Effector memory CD8-positive, alpha-beta T cell (primary cell): ENCODE results near the gene SEMA5B.

Source experiments
- ATAC-seq: fragments of 150-1000 bp; cut with Tn5 transposase; replicated peaks from 2 replicates; pipeline ENCODE4 v1.10.0; 2021; ENCODE audit warnings: mild to moderate bottlenecking, moderate library complexity
- DNase-seq, 3 experiments: peaks; one replicate each; pipeline ENCODE4 v3.0.0; 2021
- H3K27ac Mint-ChIP-seq, 2 donors: one replicate each; pipeline ENCODE4 v1.8.0; 2022; ENCODE audit warnings: mild to moderate bottlenecking in 2 of 2, mixed read lengths in 2 of 2, moderate library complexity in 2 of 2
- H3K27me3 Mint-ChIP-seq, 2 donors: one replicate each; pipeline ENCODE4 v1.8.0; 2022; ENCODE audit warnings: mixed read lengths in 2 of 2
- H3K36me3 Mint-ChIP-seq: one replicate; pipeline ENCODE4 v1.8.0; 2022; ENCODE audit warnings: mild to moderate bottlenecking, moderate library complexity, mixed read lengths; ENCODE audit not compliant: insufficient read depth
- H3K4me1 Mint-ChIP-seq, 2 donors: one replicate each; pipeline ENCODE4 v1.8.0; 2022; ENCODE audit warnings: low read depth in 2 of 2, mixed read lengths in 2 of 2
- H3K4me3 Mint-ChIP-seq, 2 donors: one replicate each; pipeline ENCODE4 v1.8.0; 2022; ENCODE audit warnings: mild to moderate bottlenecking in 2 of 2, mixed read lengths in 2 of 2, moderate library complexity in 2 of 2
- H3K9me3 Mint-ChIP-seq, 2 donors: one replicate each; pipeline ENCODE4 v1.8.0; 2022; ENCODE audit warnings: mixed read lengths in 2 of 2

The SEMA5B gene

DNA sequence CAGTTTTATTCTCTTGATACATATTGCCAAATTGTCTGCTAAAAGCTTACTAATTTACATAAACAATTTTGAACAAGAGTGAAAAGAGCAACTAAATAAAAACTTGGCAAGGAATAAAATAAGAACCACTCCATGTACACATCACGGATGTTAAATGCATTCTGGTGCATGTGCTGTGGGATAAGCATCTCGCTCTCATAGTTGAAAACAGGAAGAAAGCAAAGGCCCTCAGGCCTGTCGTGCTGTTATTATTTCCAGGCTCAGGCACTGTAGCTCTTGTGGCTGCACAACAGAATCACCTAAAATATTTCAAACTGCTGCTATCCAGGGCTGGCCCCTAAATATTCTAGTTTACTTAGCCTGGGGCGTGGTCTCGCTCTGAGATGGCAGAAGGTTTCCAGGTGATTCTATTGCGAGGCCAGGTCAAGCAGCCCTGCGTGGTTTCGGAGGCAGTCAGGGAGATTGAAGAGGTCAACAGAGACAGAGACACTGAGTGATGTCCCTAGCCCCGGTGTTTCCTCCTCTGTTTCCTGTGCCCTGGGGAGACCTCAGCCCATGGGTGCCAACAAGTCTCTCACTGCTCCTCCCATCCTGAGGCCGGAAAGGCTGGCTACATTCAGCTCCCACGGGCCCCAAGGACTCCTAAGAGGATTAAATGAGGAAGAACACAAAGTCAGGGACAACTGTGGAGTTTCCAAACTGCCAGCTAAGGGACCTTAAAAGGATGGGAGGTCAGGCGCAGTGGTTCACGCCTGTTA lies 21.1 kb upstream of the SEMA5B start:
- H3K27ac Mint-ChIP-seq = no peak overlapping the region
- H3K4me3 Mint-ChIP-seq = no peak overlapping the region
- H3K27me3 Mint-ChIP-seq = peaks cover 21 to 48% of the 10 kb centered on the region in 2 donors
- ATAC-seq = no peak
- no peak for DNase-seq
- no peaks in the 10 kb centered on the region for H3K9me3 Mint-ChIP-seq
- H3K36me3 Mint-ChIP-seq = no peaks in the 10 kb centered on the region
- no peaks in the 10 kb centered on the region for H3K4me1 Mint-ChIP-seq

DNA sequence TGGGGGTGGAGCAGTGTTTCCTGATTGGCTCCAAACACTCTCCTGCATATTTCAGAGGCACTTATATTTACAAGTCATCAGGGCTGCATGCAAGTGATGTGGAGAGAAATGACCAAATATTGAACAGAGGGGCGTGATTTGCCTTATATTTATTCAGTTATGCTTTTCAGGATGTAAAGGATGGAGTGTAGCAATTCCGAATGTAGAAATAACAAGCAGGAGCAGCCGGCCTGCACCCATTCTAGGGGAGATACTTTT lies 19.4 kb upstream of the SEMA5B start:
- ATAC-seq = no peak

DNA sequence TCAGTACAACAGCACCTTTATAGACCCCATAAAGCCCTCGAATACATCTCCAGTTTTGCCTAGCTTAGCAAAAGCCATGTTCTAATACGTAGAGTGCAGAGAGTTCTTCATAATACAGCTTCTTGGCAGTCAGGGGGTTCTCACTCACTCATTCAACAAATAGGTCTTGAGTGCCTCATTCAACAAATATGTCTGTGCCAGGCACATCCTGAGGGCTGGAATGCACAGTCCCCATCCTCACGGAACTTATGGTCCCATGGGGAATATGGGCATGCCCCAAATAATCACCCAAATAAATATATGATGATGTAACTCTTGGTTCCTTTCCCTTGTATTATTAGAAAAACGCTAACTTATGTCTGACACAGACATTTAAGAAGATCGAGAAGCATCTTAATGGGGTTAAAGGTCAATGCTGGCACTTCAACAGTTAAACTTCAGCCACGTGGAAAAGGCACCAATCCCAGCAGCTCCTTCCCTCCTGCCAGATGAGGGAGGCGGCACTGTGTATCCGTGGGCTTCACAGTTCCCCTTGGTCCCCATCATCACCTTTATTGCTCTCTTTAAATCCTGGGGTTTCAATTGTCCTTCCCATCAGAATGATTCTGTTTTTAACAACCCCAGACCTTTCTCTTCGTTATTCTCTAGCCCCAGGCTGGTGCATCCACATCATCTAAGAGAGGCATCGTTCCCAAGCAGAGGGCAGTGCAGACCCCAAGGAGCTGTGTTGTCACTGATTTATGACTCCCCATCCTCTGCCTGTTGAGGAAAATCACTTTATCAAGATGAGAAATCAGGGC lies 18.9 kb upstream of the SEMA5B start:
- Mint-ChIP-seq H3K9me3 (no peaks in the 10 kb centered on the region), H3K27ac (no peak overlapping the region), H3K27me3 (peaks cover 20 to 39% of the 10 kb centered on the region in 2 donors), H3K4me1 (no peaks in the 10 kb centered on the region), H3K4me3 (no peak overlapping the region), H3K36me3 (no peaks in the 10 kb centered on the region)
- DNase-seq (no peak), ATAC-seq (no peak)

More for the DNA sequence above, 19.4 kb upstream of the SEMA5B start:
- Mint-ChIP-seq H3K27me3 (peaks cover 20 to 39% of the 10 kb centered on the region in 2 donors), H3K36me3 (no peaks in the 10 kb centered on the region), H3K9me3 (no peaks in the 10 kb centered on the region), H3K27ac (no peak overlapping the region), H3K4me3 (no peak overlapping the region), H3K4me1 (no peaks in the 10 kb centered on the region)
- DNase-seq = no peak

DNA sequence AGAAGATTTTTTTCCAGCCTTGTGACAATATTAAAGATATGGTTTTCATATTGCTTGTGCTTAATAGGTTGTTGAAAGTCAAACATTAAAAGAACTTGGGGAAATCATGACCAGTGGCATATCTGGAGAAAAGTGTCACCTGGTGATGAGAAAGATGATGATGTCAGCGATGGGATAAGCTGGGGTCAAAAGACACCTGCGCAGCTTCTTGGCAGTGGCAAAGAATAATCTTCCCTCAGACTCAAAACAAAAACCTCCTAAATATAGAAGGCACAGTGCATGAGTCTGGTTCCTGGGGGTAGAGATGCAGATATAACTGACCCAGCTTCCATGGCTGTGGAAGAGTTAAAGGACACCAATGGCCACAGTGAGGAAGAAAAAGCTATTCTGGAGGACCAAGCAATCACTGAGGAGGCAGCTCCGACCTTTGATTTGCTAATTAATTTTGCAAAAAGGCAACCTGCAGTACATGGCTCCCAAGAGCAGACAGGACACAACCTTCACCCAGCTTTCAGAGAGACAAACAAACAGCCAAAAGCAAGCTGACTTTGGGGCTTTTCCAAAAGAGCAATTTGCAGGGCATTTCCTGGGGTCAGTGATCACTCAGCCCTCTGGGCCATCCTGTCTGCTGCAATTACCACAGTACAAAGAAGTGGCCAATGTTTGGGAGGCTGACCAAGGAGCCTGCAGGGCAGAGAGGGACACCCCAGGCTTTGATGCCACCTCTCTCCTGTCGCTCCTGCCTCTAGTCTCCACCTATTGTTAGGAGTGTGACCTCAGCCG lies 17.6 kb upstream of the SEMA5B start:
- ATAC-seq (no peak), DNase-seq (no peak)
- Mint-ChIP-seq H3K4me1 (no peaks in the 10 kb centered on the region), H3K27me3 (peaks cover 27 to 39% of the 10 kb centered on the region in 2 donors), H3K9me3 (no peaks in the 10 kb centered on the region), H3K36me3 (no peaks in the 10 kb centered on the region), H3K4me3 (no peak overlapping the region), H3K27ac (no peak overlapping the region)

DNA sequence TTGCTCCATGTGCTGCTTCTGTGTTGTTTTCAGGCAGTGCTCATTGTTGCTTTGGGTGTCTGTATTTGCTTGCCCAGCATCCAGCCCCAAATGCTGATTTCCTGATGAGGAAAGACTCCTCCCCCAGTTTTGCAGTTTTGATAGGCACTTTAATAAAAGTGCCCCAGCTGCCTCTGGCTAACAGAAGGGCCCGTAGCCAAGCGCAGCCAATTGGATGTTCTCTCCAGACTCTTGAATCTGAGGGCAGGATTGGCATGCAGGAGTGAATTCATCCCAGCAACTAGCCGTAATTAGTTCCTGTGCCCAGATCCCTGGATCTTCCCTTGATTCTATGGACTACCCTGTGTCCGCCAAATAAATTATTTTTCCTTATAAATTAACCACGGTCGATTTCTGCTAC lies 14.8 kb upstream of the SEMA5B start:
- Mint-ChIP-seq H3K9me3 (no peaks in the 10 kb centered on the region), H3K27ac (no peak overlapping the region), H3K4me1 (no peaks in the 10 kb centered on the region), H3K36me3 (no peaks in the 10 kb centered on the region), H3K4me3 (no peak overlapping the region), H3K27me3 (peaks cover 49 to 54% of the 10 kb centered on the region in 2 donors)
- DNase-seq (no peak), ATAC-seq (no peak)

DNA sequence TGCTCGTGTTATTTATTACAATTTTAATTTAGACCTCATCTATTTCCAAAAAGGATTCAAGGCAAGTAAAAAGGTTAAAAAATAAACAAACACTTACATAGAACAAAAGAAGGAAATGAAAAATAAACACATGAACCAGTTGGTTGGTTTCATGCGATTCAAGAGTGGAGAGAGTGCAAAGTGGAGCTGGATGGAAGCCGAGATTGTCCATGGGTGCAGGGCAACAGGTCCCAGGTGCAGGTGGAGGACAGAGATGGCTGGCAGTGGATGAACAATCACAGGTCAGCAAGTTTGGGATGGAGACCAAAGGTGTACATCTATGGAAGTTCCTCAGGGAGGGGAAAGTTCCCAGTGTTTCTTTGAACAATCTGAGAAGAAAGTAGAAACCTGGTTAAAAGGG lies 11.6 kb upstream of the SEMA5B start:
- ATAC-seq (no peak), DNase-seq (no peak)
- H3K4me3 Mint-ChIP-seq = no peak overlapping the region
- no peak overlapping the region for H3K27ac Mint-ChIP-seq
- H3K9me3 Mint-ChIP-seq = no peaks in the 10 kb centered on the region
- H3K27me3 Mint-ChIP-seq = peaks cover 43 to 64% of the 10 kb centered on the region in 2 donors
- H3K36me3 Mint-ChIP-seq = no peaks in the 10 kb centered on the region
- no peaks in the 10 kb centered on the region for H3K4me1 Mint-ChIP-seq

DNA sequence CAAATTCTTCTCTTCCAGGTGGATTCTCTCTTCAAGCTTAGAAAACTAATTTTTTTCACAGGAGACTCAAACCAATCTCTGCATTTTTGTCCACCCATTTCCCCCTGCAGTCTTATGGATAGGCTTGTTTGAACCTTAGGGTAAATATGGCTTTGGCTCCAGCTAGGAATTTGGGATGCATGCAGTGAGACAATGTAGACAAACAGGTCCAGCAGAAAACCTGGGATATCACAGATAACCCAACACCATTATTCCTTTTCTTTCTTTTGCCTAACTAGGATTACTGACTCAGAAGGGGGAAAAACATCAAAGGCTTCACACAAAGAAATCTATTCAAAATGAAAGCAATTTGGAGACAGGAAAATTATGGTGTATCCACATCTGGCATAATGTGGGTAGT lies 11.2 kb upstream of the SEMA5B start:
- H3K4me1 Mint-ChIP-seq = no peaks in the 10 kb centered on the region
- no peaks in the 10 kb centered on the region for H3K9me3 Mint-ChIP-seq
- H3K27ac Mint-ChIP-seq = no peak overlapping the region
- H3K4me3 Mint-ChIP-seq = no peak overlapping the region
- DNase-seq (no peak), ATAC-seq (no peak)
- H3K27me3 Mint-ChIP-seq = peaks cover 48 to 67% of the 10 kb centered on the region in 2 donors
- H3K36me3 Mint-ChIP-seq = no peaks in the 10 kb centered on the region

DNA sequence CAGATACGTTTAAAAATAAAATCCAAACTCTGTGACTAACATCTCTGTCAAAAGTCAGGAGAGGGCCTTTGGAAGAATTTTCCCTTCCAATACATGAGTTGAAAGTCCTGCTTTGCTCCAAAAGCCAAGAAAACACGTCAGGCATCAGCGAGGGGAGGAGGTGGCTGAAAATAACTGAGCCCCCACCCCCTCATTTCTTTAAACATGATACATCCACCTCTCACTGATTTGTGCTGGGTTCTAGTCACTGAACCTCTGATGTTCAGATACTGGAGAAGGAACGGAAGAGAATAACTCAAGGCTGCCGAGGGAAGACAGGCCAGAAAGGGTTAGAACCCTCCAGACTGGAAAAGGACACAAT lies 9.4 kb upstream of the SEMA5B start:
- Mint-ChIP-seq H3K9me3 (no peaks in the 10 kb centered on the region), H3K36me3 (no peaks in the 10 kb centered on the region), H3K4me3 (no peak overlapping the region), H3K27me3 (peaks cover 49 to 59% of the 10 kb centered on the region in 2 donors), H3K27ac (no peak overlapping the region), H3K4me1 (no peaks in the 10 kb centered on the region)
- ATAC-seq = no peak
- no peak for DNase-seq

DNA sequence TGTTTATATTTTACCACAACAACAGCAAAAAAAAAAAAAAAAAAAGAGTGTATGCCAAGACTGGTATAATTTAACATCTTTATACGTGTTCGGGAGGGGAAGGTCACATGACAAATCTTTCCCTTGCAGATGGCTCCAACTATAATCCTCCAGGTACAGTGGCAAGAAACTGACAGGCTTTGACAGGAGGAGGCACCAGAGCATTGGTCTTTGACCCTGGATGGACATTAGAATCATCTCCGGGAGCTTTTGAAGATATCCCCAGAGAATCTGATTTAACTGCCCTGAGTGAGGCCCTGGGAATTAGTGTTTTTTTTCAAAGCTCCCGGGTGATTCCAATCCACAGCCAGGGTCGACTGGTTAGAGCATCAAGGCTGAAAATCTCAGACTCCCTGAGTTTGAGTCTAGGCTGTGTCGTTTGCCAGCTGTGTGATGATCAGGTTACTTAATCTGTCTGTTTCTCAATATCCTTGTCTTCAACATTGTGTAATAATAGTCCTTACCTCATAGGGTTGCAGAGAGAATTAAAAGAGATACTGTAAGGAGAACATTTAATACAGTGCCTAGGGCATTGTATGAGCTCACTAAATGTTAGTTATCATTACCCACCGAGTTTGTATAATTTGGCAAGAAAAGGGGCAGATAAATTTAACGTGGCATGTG lies 8.9 kb upstream of the SEMA5B start:
- Mint-ChIP-seq H3K4me3 (no peak overlapping the region), H3K9me3 (no peaks in the 10 kb centered on the region), H3K36me3 (no peaks in the 10 kb centered on the region), H3K4me1 (no peaks in the 10 kb centered on the region), H3K27me3 (peaks cover 49 to 59% of the 10 kb centered on the region in 2 donors), H3K27ac (no peak overlapping the region)
- DNase-seq = no peak
- ATAC-seq = no peak

DNA sequence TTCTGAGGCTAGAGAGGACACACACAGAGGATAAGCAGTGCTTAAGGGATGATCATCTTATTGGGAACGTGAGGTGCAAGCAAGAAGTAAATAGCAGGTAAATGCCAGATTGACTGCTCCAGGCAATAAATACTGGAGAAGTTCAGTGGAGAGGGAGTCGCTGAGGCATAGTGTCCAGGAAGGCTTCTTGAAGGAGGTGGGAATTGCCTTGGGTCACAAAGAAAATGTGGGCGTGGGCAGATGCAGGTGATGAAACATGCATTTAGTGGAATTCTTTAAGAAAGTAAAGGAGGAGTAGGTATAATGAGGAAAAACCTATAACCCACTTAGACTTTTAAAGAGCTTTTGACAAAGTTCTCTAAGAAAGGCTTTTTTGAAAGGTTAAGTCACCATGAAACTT lies 7.4 kb upstream of the SEMA5B start:
- H3K27ac Mint-ChIP-seq = no peak overlapping the region
- no peaks in the 10 kb centered on the region for H3K36me3 Mint-ChIP-seq

DNA sequence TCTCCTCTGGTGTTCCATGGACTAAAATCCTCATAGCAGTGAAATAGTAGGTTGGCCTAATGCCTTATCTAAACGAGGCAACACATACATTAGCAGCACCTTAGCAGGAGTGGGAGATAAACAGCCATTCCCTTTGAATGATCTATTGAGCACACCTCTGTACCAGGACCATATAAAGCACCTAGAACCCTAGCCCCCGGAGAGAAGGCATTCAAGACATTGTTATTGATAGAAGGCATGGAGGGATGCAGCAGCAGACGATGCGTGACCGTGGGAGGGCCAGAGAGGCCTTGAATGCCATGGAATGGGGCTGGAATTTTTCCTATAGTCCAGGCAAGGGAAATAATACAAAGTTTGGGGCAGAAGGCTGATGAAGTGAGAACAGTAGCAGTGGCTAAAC lies 6.6 kb upstream of the SEMA5B start:
- Mint-ChIP-seq H3K4me3 (no peak overlapping the region), H3K36me3 (no peaks in the 10 kb centered on the region), H3K9me3 (no peaks in the 10 kb centered on the region), H3K4me1 (no peaks in the 10 kb centered on the region), H3K27me3 (peaks cover 42 to 46% of the 10 kb centered on the region in 2 donors), H3K27ac (no peak overlapping the region)
- no peak for ATAC-seq
- no peak for DNase-seq

More for the DNA sequence above, 7.4 kb upstream of the SEMA5B start:
- no peak for DNase-seq
- Mint-ChIP-seq H3K4me1 (no peaks in the 10 kb centered on the region), H3K27me3 (peaks cover 49 to 52% of the 10 kb centered on the region in 2 donors), H3K9me3 (no peaks in the 10 kb centered on the region), H3K4me3 (no peak overlapping the region)
- ATAC-seq = no peak

DNA sequence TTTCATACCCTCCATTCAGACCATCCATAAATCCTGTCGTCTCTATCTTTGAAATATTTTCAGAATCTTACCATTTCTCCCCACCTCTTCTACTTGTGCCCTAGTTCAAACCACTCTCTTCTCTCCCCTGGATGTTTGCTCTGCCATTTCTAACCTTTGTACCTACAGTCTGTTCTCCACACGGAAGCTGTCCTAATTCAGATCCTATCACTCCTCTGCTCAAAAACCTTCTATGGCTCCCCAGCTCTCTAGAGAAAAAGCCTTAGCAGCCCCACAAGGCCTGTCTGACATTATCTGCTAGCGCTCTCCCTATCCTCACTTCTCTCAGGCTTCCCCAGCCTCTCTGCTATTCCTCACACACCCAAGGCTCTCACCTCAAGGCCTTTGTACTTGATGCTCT lies 4.5 kb upstream of the SEMA5B start:
- Mint-ChIP-seq H3K9me3 (no peaks in the 10 kb centered on the region), H3K4me3 (no peak overlapping the region), H3K27ac (no peak overlapping the region), H3K36me3 (no peaks in the 10 kb centered on the region), H3K27me3 (peaks cover 22 to 27% of the 10 kb centered on the region in 2 donors), H3K4me1 (peaks cover 5 to 7% of the 10 kb centered on the region in 2 donors)
- DNase-seq (no peak), ATAC-seq (no peak)

DNA sequence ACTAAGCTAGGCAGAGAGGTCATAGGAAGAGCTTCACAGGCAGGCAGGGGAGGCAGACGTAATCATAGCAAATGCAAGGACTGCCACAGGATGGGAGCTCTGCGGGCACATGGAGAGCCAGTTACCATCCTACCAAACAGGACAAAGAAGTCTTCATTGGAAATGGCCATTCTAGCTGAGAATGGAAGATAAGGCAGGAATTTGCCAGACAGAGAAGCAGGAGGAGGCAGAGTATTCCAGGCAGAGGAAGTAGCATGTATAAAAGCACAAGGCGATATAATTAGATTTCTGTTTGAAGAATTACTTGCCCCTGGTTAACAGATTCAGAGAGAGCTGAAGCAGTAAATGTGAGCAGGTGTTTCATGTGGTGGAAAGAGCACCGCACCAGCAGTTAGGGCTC lies 3.5 kb upstream of the SEMA5B start:
- no peaks in the 10 kb centered on the region for H3K9me3 Mint-ChIP-seq
- H3K27ac Mint-ChIP-seq = no peak overlapping the region
- no peak overlapping the region for H3K4me3 Mint-ChIP-seq
- DNase-seq (no peak), ATAC-seq (no peak)
- H3K4me1 Mint-ChIP-seq = peaks cover 10% of the 10 kb centered on the region in 2 donors
- peaks cover 27 to 30% of the 10 kb centered on the region in 2 donors for H3K27me3 Mint-ChIP-seq
- no peaks in the 10 kb centered on the region for H3K36me3 Mint-ChIP-seq
